Measurements from ENCODE around the gene CHN1.

The CHN1 gene

GRCh38 chr2:174766271-174766670 lies 238.9 kb downstream of the CHN1 start:
- no peaks in the 10 kb centered on the region for H3K4me1 ChIP-seq (ENCODE audit: control insufficient read depth, low read length)
- H3F3A ChIP-seq (ENCODE audit: control insufficient read depth, insufficient read depth), result no peaks in the 10 kb centered on the region
- H3K9me2 ChIP-seq (replicated peaks; ENCODE audit: control insufficient read depth, low read length), result no peaks in the 10 kb centered on the region
- no peaks in the 10 kb centered on the region for H4K20me1 ChIP-seq (ENCODE audit: control insufficient read depth, insufficient read depth, low read depth, low read length)
- H3K79me2 ChIP-seq (ENCODE audit: control insufficient read depth, low read length), result no peaks in the 10 kb centered on the region
- no peak overlapping the region for H3K27ac ChIP-seq (ENCODE audit: low read depth, low read length)
- no peak overlapping the region for H3K4me3 ChIP-seq (ENCODE audit: low read length)
- no peaks in the 10 kb centered on the region for H3K9me3 ChIP-seq (ENCODE audit: control insufficient read depth, insufficient read depth, low read length)
- H3K36me3 ChIP-seq (ENCODE audit: control insufficient read depth, low read length), result no peaks in the 10 kb centered on the region
- H3K27me3 ChIP-seq (ENCODE audit: control insufficient read depth, low read length), result peaks cover 12% of the 10 kb centered on the region
- no peak overlapping the region for H3K4me2 ChIP-seq (ENCODE audit: low read length)
- TF ChIP-seq CTCF (IDR thresholded peaks at IDR 0.05; ENCODE audit: low read depth, low read length, poor library complexity, severe bottlenecking) (no peak), EZH2phosphoT487 (IDR thresholded peaks at IDR 0.05; ENCODE audit: borderline replicate concordance, low read length) (no peak)

GRCh38 chr2:174765576-174765975 lies 239.6 kb downstream of the CHN1 start:
- Histone ChIP-seq H4K20me1 (ENCODE audit: control insufficient read depth, insufficient read depth, low read depth, low read length) (no peaks in the 10 kb centered on the region), H3K36me3 (ENCODE audit: control insufficient read depth, low read length) (no peaks in the 10 kb centered on the region), H3K27me3 (ENCODE audit: control insufficient read depth, low read length) (peaks cover 15% of the 10 kb centered on the region), H3K9me2 (replicated peaks; ENCODE audit: control insufficient read depth, low read length) (no peaks in the 10 kb centered on the region), H3K4me1 (ENCODE audit: control insufficient read depth, low read length) (no peaks in the 10 kb centered on the region), H3K27ac (ENCODE audit: low read depth, low read length) (no peak overlapping the region), H3K4me3 (ENCODE audit: low read length) (no peak overlapping the region), H3K4me2 (ENCODE audit: low read length) (no peak overlapping the region), H3F3A (ENCODE audit: control insufficient read depth, insufficient read depth) (no peaks in the 10 kb centered on the region), H3K79me2 (ENCODE audit: control insufficient read depth, low read length) (no peaks in the 10 kb centered on the region), H3K9me3 (ENCODE audit: control insufficient read depth, insufficient read depth, low read length) (no peaks in the 10 kb centered on the region)
- TF ChIP-seq CTCF (IDR thresholded peaks at IDR 0.05; ENCODE audit: low read depth, low read length, poor library complexity, severe bottlenecking), result no peak
- no peak for TF ChIP-seq EZH2phosphoT487 (IDR thresholded peaks at IDR 0.05; ENCODE audit: borderline replicate concordance, low read length)

- Histone ChIP-seq H3K27ac (ENCODE audit: low read depth, low read length) (no peak within 1 kb of the TSS), H3K4me1 (ENCODE audit: control insufficient read depth, low read length) (no peaks in the 10 kb centered on the region), H3K36me3 (ENCODE audit: control insufficient read depth, low read length) (no peaks in the 10 kb centered on the region), H3K27me3 (ENCODE audit: control insufficient read depth, low read length) (peaks cover 15% of the 10 kb centered on the region), H4K20me1 (ENCODE audit: control insufficient read depth, insufficient read depth, low read depth, low read length) (no peaks in the 10 kb centered on the region), H3K4me3 (ENCODE audit: low read length) (no peak within 1 kb of the TSS), H3K4me2 (ENCODE audit: low read length) (no peak within 1 kb of the TSS), H3K79me2 (ENCODE audit: control insufficient read depth, low read length) (no peaks in the 10 kb centered on the region), H3K9me3 (ENCODE audit: control insufficient read depth, insufficient read depth, low read length) (no peaks in the 10 kb centered on the region), H3K9me2 (replicated peaks; ENCODE audit: control insufficient read depth, low read length) (no peaks in the 10 kb centered on the region), H3F3A (ENCODE audit: control insufficient read depth, insufficient read depth) (no peaks in the 10 kb centered on the region)
- TF ChIP-seq EZH2phosphoT487 (IDR thresholded peaks at IDR 0.05; ENCODE audit: borderline replicate concordance, low read length) (no peak), CTCF (IDR thresholded peaks at IDR 0.05; ENCODE audit: low read depth, low read length, poor library complexity, severe bottlenecking) (no peak)
These were observed 240.6 kb downstream of the CHN1 start, which contains the start of gene CHRNA1 for GRCh38 chr2:174764280-174765255. Gene CHRNA1, minus strand, starts transcription at chr2:174764472. Its CDS starts 78 bp downstream, at chr2:174764394.
